H1 (cell line): ENCODE measurements around the gene SEMA5B. TPM values are rescaled to one million over a fixed set of nuclear protein-coding genes. Genes with fewer than 3 reads are reported as not detected.

Experiments used
- CTBP2 ChIP-seq: IDR thresholded peaks from 2 replicates; pipeline ENCODE4 v1.7.0; 2011; ENCODE audit warnings: borderline replicate concordance, mild to moderate bottlenecking, moderate library complexity, mixed read lengths, low read length; ENCODE audit not compliant: insufficient read depth, insufficient read length
- GTF2F1 ChIP-seq: IDR thresholded peaks from 2 replicates; pipeline ENCODE4 v1.6.1; 2012; ENCODE audit warnings: low read depth, low read length, improper control_type of control experiment, borderline replicate concordance
- SP4 ChIP-seq: IDR thresholded peaks from 2 replicates; pipeline ENCODE4 v1.6.1; 2012; ENCODE audit warnings: low read length, inconsistent platforms
- YY1 ChIP-seq: IDR thresholded peaks from 2 replicates; pipeline ENCODE4 v1.6.1; 2011; ENCODE audit warnings: low read depth, mild to moderate bottlenecking, low read length
- ZNF274 ChIP-seq: IDR thresholded peaks from 2 replicates; pipeline ENCODE4 v1.7.0; 2012; ENCODE audit warnings: low read length, borderline replicate concordance; ENCODE audit errors: extremely low read depth
- polyA plus RNA-seq, 7 experiments: library from polyadenylated mRNA; depleted of rRNA in 3 of 7; stranded (reverse) in 5 of 7; unstranded in 2 of 7; fragments of >200 nt in 5 of 7; fragments of 200-250 nt in 2 of 7; gene quantifications; 1 replicate in 5 of 7; 2 replicates in 1 of 7; 4 replicates in 1 of 7; pipeline versions ENCODE4 v1.2.1 to v1.2.3, GENCODE V29; 2011 to 2013; ENCODE audit warnings: missing spikeins in 2 of 7, mixed read lengths in 2 of 7
- total RNA-seq: library from RNA; stranded (reverse); fragmentation: NEBNext Ultra II Directional; extraction: Animal tissue kit (Norgen Biotek cat#: 25700); gene quantifications from 2 replicates; pipeline ENCODE4 v1.2.1, GENCODE V29; 2021
- TF ChIP-seq, protein P1 (sequence below): IDR thresholded peaks from 2 replicates; pipeline ENCODE4 v1.6.1; 2012; ENCODE audit warnings: low read length, inconsistent platforms

The SEMA5B gene
- total and polyA plus RNA-seq, 2 of the 8 experiments (the other 6 are each of a cell fraction or from before 2014, with no cell fraction given): 13.1 to 22.4 TPM

DNA sequence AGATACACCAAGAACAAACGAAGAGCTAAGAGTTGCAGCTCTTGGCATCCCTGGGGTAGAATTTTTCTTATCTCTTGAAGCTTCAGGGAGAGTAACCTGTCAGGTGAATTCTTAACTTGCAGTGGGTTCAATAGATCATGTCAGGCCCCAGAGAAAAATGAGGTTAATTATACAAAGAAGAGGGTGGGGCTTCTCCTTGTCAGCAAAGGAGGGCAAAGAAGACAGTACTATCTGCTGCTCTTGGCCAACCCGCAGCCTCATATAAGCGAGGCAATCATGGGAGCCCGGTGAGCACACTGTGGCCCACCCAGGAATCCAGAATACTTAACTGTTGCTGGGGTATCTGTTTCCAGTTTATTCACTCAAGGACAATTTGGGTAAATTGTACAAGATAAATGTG lies 110.2 kb downstream of the SEMA5B start (continued):
- TF ChIP-seq, protein P1, sequence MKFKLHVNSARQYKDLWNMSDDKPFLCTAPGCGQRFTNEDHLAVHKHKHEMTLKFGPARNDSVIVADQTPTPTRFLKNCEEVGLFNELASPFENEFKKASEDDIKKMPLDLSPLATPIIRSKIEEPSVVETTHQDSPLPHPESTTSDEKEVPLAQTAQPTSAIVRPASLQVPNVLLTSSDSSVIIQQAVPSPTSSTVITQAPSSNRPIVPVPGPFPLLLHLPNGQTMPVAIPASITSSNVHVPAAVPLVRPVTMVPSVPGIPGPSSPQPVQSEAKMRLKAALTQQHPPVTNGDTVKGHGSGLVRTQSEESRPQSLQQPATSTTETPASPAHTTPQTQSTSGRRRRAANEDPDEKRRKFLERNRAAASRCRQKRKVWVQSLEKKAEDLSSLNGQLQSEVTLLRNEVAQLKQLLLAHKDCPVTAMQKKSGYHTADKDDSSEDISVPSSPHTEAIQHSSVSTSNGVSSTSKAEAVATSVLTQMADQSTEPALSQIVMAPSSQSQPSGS: no peak
- TF ChIP-seq ZNF274 (no peak), SP4 (no peak), CTBP2 (no peak), GTF2F1 (no peak), YY1 (no peak)
- TF ChIP-seq, all 59 proteins: peak for 0
